K562 (cell line): ENCODE results near the gene SKAP2. TPM values are rescaled to one million over a fixed set of nuclear protein-coding genes. Genes with fewer than 3 reads are reported as not detected.

Source experiments
- ATAC-seq: fragments of 200-7000 bp; cut with Tn5 transposase; 3 replicates; pipeline ENCODE4 v1.9.1; 2020; ENCODE audit warnings: moderate library complexity
- BruUV-seq: library from RNA; stranded (reverse); fragments of 400-500 nt; replicated peaks from 2 replicates; lab custom pipeline; 2021; lab: Mats Ljungman, UMichigan
- CTCF ChIA-PET: fragments of 300-600 bp; formaldehyde crosslinking; extraction: SDS; loops from one replicate; lab custom pipeline; 2021; ENCODE audit warnings: low intra/inter-chr PET ratio; lab: Yijun Ruan, JAX
- POLR2A ChIA-PET: fragments of 300-600, 350-650 bp; sonication (Branson Sonifier 250); formaldehyde crosslinking; extraction: SDS; loops from one replicate; lab custom pipeline; 2021; ENCODE audit warnings: antibody characterized with exemption, inconsistent platforms; lab: Yijun Ruan, JAX
- DNase-seq, 4 experiments: peaks; one replicate each; pipeline versions ENCODE4 v3.0.0 to v3.0.0-alpha.2; 2011 to 2018; ENCODE audit warnings: low spot score in 3 of 4, mixed read lengths in 3 of 4; ENCODE audit errors: extremely low read depth in 1 of 4
- FAIRE-seq: peaks from 2 replicates; lab custom pipeline; 2011; peaks lifted over from hg19 to GRCh38; lab: Jason Lieb, UNC
- H2AFZ ChIP-seq: 2 replicates; pipeline ENCODE4 v1.6.0; 2011; ENCODE audit warnings: low read depth, low read length, control low read depth, inconsistent platforms
- H3K27ac ChIP-seq: fragments of 200-600 bp; 3 replicates; pipeline ENCODE4 v1.8.0; 2011; ENCODE audit warnings: low read depth, mild to moderate bottlenecking, control low read depth, inconsistent platforms, low read length, moderate library complexity, mixed read lengths; ENCODE audit errors: extremely low read depth
- H3K27me3 ChIP-seq, 2 experiments: fragments of 300-600 bp in 1 of 2; 2 replicates in 1 of 2; 3 replicates in 1 of 2; pipeline versions ENCODE4 v1.6.0 to v1.8.0; 2011; ENCODE audit warnings: inconsistent platforms in 2 of 2, low read length in 2 of 2, mild to moderate bottlenecking in 1 of 2, mixed read lengths in 1 of 2, moderate library complexity in 1 of 2; ENCODE audit not compliant: control insufficient read depth in 2 of 2, insufficient read depth in 2 of 2
- H3K36me3 ChIP-seq: fragments of 300-600 bp; 3 replicates; pipeline ENCODE4 v1.8.0; 2011; ENCODE audit warnings: mild to moderate bottlenecking, low read length, inconsistent platforms; ENCODE audit not compliant: control insufficient read depth, insufficient read depth
- H3K4me1 ChIP-seq, 2 experiments: fragments of 200-600 bp in 1 of 2; replicated peaks in 1 of 2; 2 replicates in 1 of 2; 3 replicates in 1 of 2; pipeline versions ENCODE4 v1.5.1 to v1.8.0; 2011; ENCODE audit warnings: inconsistent platforms in 2 of 2, low read length in 2 of 2, mild to moderate bottlenecking in 1 of 2, mixed read lengths in 1 of 2, moderate library complexity in 1 of 2; ENCODE audit not compliant: control insufficient read depth in 2 of 2, insufficient read depth in 2 of 2
- H3K4me2 ChIP-seq: 2 replicates; pipeline ENCODE4 v1.6.1; 2011; ENCODE audit warnings: low read length, control low read depth, inconsistent platforms, mixed read lengths; ENCODE audit not compliant: insufficient read depth
- H3K4me3 ChIP-seq: fragments of 200-600 bp; sonication (generic), shearing (Covaris generic); 2 replicates; pipeline ENCODE4 v1.5.1; 2016; ENCODE audit warnings: control low read depth, inconsistent platforms
- H3K79me2 ChIP-seq: fragments of 200-600 bp; 3 replicates; pipeline ENCODE4 v1.8.0; 2011; ENCODE audit warnings: low read length, inconsistent platforms; ENCODE audit not compliant: control insufficient read depth, insufficient read depth
- H3K9ac ChIP-seq, 2 experiments: 2 replicates each; pipeline versions ENCODE4 v1.6.0 to v1.6.1; 2011; ENCODE audit warnings: low read depth in 2 of 2, low read length in 2 of 2, control low read depth in 1 of 2, inconsistent platforms in 1 of 2, mild to moderate bottlenecking in 1 of 2, mixed read lengths in 1 of 2; ENCODE audit not compliant: insufficient read depth in 1 of 2
- H3K9me1 ChIP-seq: one replicate; pipeline ENCODE4 v1.6.0; 2011; ENCODE audit warnings: inconsistent platforms, mild to moderate bottlenecking, low read length, moderate library complexity; ENCODE audit not compliant: control insufficient read depth, insufficient read depth
- H3K9me3 ChIP-seq: replicated peaks from 2 replicates; pipeline ENCODE4 v1.5.1; 2011; ENCODE audit warnings: low read depth, low read length, inconsistent platforms; ENCODE audit not compliant: control insufficient read depth, insufficient read depth
- H4K20me1 ChIP-seq: replicated peaks from 2 replicates; pipeline ENCODE4 v1.6.1; 2011; ENCODE audit warnings: low read length, inconsistent platforms, mixed read lengths; ENCODE audit not compliant: control insufficient read depth, insufficient read depth
- ATF6 ChIP-seq: sonication (generic); formaldehyde crosslinking; IDR thresholded peaks from 2 replicates; pipeline ENCODE4 v1.4.0; 2020; ENCODE audit warnings: mild to moderate bottlenecking, missing genetic modification reagents
- HINFP ChIP-seq: fragments of 450-650 bp; conservative IDR thresholded peaks from 2 replicates; pipeline ENCODE4 v1.6.1; 2016; ENCODE audit warnings: missing genetic modification characterization, low read depth, mild to moderate bottlenecking, control low read depth, missing compliant biosample characterization
- PRMT5 ChIP-seq: sonication (generic); formaldehyde crosslinking; IDR thresholded peaks from 2 replicates; pipeline ENCODE4 v1.5.0; 2020; ENCODE audit warnings: missing genetic modification reagents
- RCOR1 ChIP-seq, 2 experiments: IDR thresholded peaks; 2 replicates each; pipeline ENCODE4 v1.6.1; 2012; ENCODE audit warnings: low read depth in 2 of 2, low read length in 2 of 2, borderline replicate concordance in 1 of 2, improper control_type of control experiment in 1 of 2
- SFPQ ChIP-seq: fragments of 200-400 bp; formaldehyde crosslinking; IDR thresholded peaks from 2 replicates; pipeline ENCODE4 v1.6.1; 2017; ENCODE audit warnings: mild to moderate bottlenecking, low read depth, low read length, moderate library complexity
- ZNF507 ChIP-seq: conservative IDR thresholded peaks from 2 replicates; pipeline ENCODE4 v1.6.1; 2017; ENCODE audit warnings: missing genetic modification characterization, missing compliant biosample characterization
- WGBS: fragments of 100-300 bp; shearing (Covaris generic); methylation state at CpG from one replicate; pipeline ENCODE4 v1.1.6; 2016; ENCODE audit warnings: low coverage, mixed read lengths; ENCODE audit not compliant: insufficient coverage; ENCODE audit errors: missing lambda C conversion rate; 5-methylcytosine and 5-hydroxymethylcytosine counted together
- in situ Hi-C: fragments of 300-500 bp; cut with MboI; formaldehyde crosslinking; loops from 4 replicates; pipeline ENCODE4 v1.15.0; 2018; ENCODE audit warnings: inconsistent platforms, mixed read lengths
- intact Hi-C: fragments of 100-400 bp; cut with micrococcal nuclease; formaldehyde crosslinking; loops from 2 replicates; pipeline ENCODE4 v1.14.2; 2022
- polyA plus RNA-seq, 8 experiments: library from polyadenylated mRNA; depleted of rRNA in 4 of 8; stranded (reverse) in 5 of 8; unstranded in 3 of 8; fragments of >200 nt; fragmentation: Nextera tagmentation in 2 of 8; fragmentation: Illumina TruSeq in 1 of 8; extraction: Ambion mirVana in 2 of 8; extraction: Trizol in 1 of 8; gene quantifications; 2 replicates each; pipeline versions ENCODE4 v1.2.1 to v1.2.3, GENCODE V29; 2011 to 2014; ENCODE audit warnings: inconsistent platforms in 1 of 8, missing spikeins in 1 of 8
- total RNA-seq, 7 experiments: library from RNA; depleted of rRNA in 6 of 7; stranded (reverse); fragments of >200 nt in 6 of 7; fragmentation: Illumina TruSeq in 2 of 7; extraction: Trizol in 2 of 7; gene quantifications; 2 replicates each; pipeline versions ENCODE4 v1.2.1 to v1.2.3, GENCODE V29; 2011 to 2021; ENCODE audit warnings: low replicate concordance in 1 of 7

The SKAP2 gene
- total and polyA plus RNA-seq, 9 of the 15 experiments (the other 6 are each of a cell fraction or from before 2014, with no cell fraction given): 4.2 to 11.7 (median 8.3) TPM

GRCh38 chr7:26630361-26630760 lies 234.0 kb downstream of the SKAP2 start:
- no peak for ATAC-seq

More at GRCh38 chr7:26630361-26630760, 234.0 kb downstream of the SKAP2 start:
- Histone ChIP-seq H3K4me1 (peaks cover 3 to 4% of the 10 kb centered on the region in 2 experiments; a peak in 4 of 5 replicates), H3K27me3 (peaks cover 29 to 62% of the 10 kb centered on the region in 2 experiments), H3K79me2 (no peaks in the 10 kb centered on the region), H3K4me2 (no peak overlapping the region; the same call in 1 of the 2 replicates), H3K9me3 (no peaks in the 10 kb centered on the region), H3K9me1 (no peaks in the 10 kb centered on the region), H3K36me3 (no peaks in the 10 kb centered on the region), H3K27ac (no peak overlapping the region), H4K20me1 (no peaks in the 10 kb centered on the region), H3K9ac (no peak overlapping the region), H3K4me3 (no peak overlapping the region), H2AFZ (no peak overlapping the region)
- TF ChIP-seq ATF6 (CRISPR knock-in tag) (no peak), HINFP (no peak), SFPQ (no peak), PRMT5 (CRISPR knock-in tag) (no peak), RCOR1 (IDR thresholded peaks at IDR 0.05; ENCODE audit: borderline replicate concordance in 1 of 2, low read depth in 2 of 2, low read length in 2 of 2) (no peak), ZNF507 (tag) (no peak)
- in situ Hi-C loops: no loop called here
- FAIRE-seq (no peak), DNase-seq (no peak)
- intact Hi-C loops: no loop called here
- ChIA-PET CTCF (interaction anchor here (0.9 kb wide), 1 partner anchor 10 kb away, joined by 3 read pairs; no protein-coding TSS in a partner anchor), POLR2A (no interaction called here)
- 2% methylated on average over 4 of the region's 4 CpGs for WGBS
- no TSS peak for BruUV-seq
